ENCODE measurements around the gene C19orf73. TPM values are rescaled to one million over a fixed set of nuclear protein-coding genes. Genes with fewer than 3 reads are reported as not detected.

C19orf73 gene
- total and polyA plus RNA-seq, 9 of the 15 experiments (the other 6 are each of a cell fraction or from before 2014, with no cell fraction given): 0.08 to 7.4 (median 1.4) TPM

DNA sequence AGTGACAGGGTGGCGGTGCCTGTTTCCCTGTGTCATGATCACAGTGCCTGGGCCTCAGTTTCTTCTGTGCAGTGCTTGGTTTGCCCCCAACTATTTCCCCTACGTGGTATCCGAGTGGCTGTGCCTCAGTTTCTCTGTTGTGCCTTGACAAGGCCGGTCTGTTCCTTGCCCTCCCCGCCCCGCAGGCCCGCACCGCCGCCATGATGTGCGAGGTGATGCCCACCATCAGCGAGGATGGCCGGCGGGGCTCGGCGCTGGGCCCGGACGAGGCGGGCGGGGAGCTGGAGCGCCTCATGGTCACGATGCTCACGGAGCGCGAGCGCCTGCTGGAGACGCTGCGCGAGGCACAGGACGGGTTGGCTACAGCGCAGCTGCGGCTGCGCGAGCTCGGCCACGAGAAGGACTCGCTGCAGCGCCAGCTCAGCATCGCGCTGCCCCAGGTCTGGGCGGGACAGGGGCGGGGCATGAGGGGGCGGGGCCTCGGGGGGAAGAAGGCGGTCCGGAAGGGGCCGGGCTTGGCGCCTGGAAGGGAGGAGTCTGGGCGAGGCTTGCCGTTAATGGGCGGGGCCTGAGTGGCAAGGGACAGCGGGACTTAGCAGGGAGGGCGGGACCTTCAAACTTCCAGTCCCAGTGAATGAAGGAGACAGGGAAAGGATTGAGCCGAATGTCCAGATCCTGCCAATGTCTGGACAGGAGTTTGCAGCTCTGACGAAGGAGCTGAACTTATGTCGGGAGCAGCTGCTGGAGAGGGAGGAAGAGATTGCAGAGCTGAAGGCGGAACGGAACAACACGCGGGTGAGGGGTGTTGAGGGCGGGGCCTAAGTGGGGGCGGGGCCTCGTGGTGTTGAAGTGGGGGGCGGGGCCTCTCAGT lies 9.0 kb upstream of the C19orf73 start (continued):
- peak; percentile 87 for TF ChIP-seq CBFB (CRISPR knock-in tag; IDR thresholded peaks at IDR 0.05)
- TF ChIP-seq PRDM10 (IDR thresholded peaks at IDR 0.05; ENCODE audit: partially characterized antibody): peak; percentile 79
- no peak for TF ChIP-seq NONO (IDR thresholded peaks at IDR 0.05; ENCODE audit: low read depth in 2 of 2, low read length in 1 of 2)
- TF ChIP-seq REST (IDR thresholded peaks at IDR 0.05; ENCODE audit: borderline replicate concordance): peak; percentile 49
- TF ChIP-seq REST (CRISPR knock-in tag; IDR thresholded peaks at IDR 0.05; ENCODE audit: low read depth): peak; percentile 76
- no peak for TF ChIP-seq XRCC3 (IDR thresholded peaks at IDR 0.05)
- peak; percentile 36; the same call in 1 of the 2 replicates for TF ChIP-seq POLR2A (conservative IDR thresholded peaks at IDR 0.05)

Data from K562 (cell line).